AG04450 (cell line): ENCODE results near the gene AFF1. TPM values are rescaled to one million over a fixed set of nuclear protein-coding genes. Genes with fewer than 3 reads are reported as not detected.

Experiments used
- CTCF ChIA-PET: fragments of 300-600, 350-600 bp; formaldehyde crosslinking; extraction: SDS; loops from one replicate; lab custom pipeline; 2022; ENCODE audit warnings: antibody characterized with exemption, inconsistent platforms; lab: Charles Lee
- POLR2A ChIA-PET: fragments of 350-600 bp; formaldehyde crosslinking; extraction: SDS; loops from one replicate; lab custom pipeline; 2021; ENCODE audit warnings: antibody characterized with exemption, inconsistent platforms; lab: Yijun Ruan, JAX
- DNase-seq: peaks from one replicate; pipeline ENCODE4 v3.0.0-alpha.2; 2011; ENCODE audit warnings: low read depth, low spot score
- H3K27ac ChIP-seq: one replicate; pipeline ENCODE4 v1.5.1; 2012; ENCODE audit warnings: low read depth, low read length, control low read depth
- H3K27me3 ChIP-seq: one replicate; pipeline ENCODE4 v1.6.0; 2012; ENCODE audit warnings: low read length; ENCODE audit not compliant: control insufficient read depth, insufficient read depth
- H3K4me3 ChIP-seq: 2 replicates; pipeline ENCODE4 v1.5.1; 2011; ENCODE audit warnings: mild to moderate bottlenecking, low read depth, low read length, control low read depth
- H3K9me3 ChIP-seq: 2 replicates; pipeline ENCODE4 v1.5.1; 2012; ENCODE audit warnings: low read length; ENCODE audit not compliant: control insufficient read depth, insufficient read depth
- CTCF ChIP-seq: IDR thresholded peaks from 2 replicates; pipeline ENCODE4 v1.5.1; 2011; ENCODE audit warnings: low read depth, low read length, control low read depth, inconsistent platforms
- polyA plus RNA-seq: library from polyadenylated mRNA; depleted of rRNA; stranded (reverse); fragments of >200 nt; gene quantifications from 2 replicates; pipeline ENCODE4 v1.2.3, GENCODE V29; 2011

Gene AFF1
- polyA plus RNA-seq, 1 experiment = 17.2 TPM

GRCh38 chr4:87165892-87166291 is 231.1 kb downstream of the AFF1 start:
- CTCF ChIA-PET = interaction anchor here (1.0 to 1.1 kb wide), 3 partner anchors 14 to 72 kb away, joined by 3 read pairs; no protein-coding TSS in a partner anchor
- no peak for DNase-seq
- POLR2A ChIA-PET = no interaction called here
- TF ChIP-seq CTCF = no peak
- Histone ChIP-seq H3K9me3 (no peaks in the 10 kb centered on the region), H3K4me3 (no peak overlapping the region), H3K27me3 (no peaks in the 10 kb centered on the region), H3K27ac (no peak overlapping the region)

- ChIA-PET POLR2A (no interaction called here), CTCF (interaction anchor here (1.0 to 1.1 kb wide), 2 partner anchors 69 to 72 kb away, joined by 3 read pairs; no protein-coding TSS in a partner anchor)
- no peak for TF ChIP-seq CTCF
- no peak overlapping the region for H3K27ac ChIP-seq
- H3K9me3 ChIP-seq = no peaks in the 10 kb centered on the region
- no peak for DNase-seq
- H3K4me3 ChIP-seq = no peak overlapping the region
- H3K27me3 ChIP-seq = no peaks in the 10 kb centered on the region
Observed at GRCh38 chr4:87166296-87166854, 231.6 kb downstream of the AFF1 start.

- no peak for TF ChIP-seq CTCF
- CTCF ChIA-PET = interaction anchor here (3.2 kb wide), 1 partner anchor 21 kb away, joined by 19 read pairs; no protein-coding TSS in a partner anchor
- no peak overlapping the region for H3K27ac ChIP-seq
- no peak for DNase-seq
- H3K27me3 ChIP-seq = no peaks in the 10 kb centered on the region
- no peak overlapping the region for H3K4me3 ChIP-seq
- POLR2A ChIA-PET = no interaction called here
- no peaks in the 10 kb centered on the region for H3K9me3 ChIP-seq
Observed at GRCh38 chr4:87171944-87172343, 237.1 kb downstream of the AFF1 start.

GRCh38 chr4:87174672-87175071 is 239.9 kb downstream of the AFF1 start:
- DNase-seq = no peak
- Histone ChIP-seq H3K4me3 (no peak overlapping the region), H3K27ac (no peak overlapping the region), H3K9me3 (no peaks in the 10 kb centered on the region), H3K27me3 (no peaks in the 10 kb centered on the region)
- ChIA-PET CTCF (interaction anchor here (1.8 kb wide), 1 partner anchor 25 kb away, joined by 5 read pairs; no protein-coding TSS in a partner anchor), POLR2A (no interaction called here)
- TF ChIP-seq CTCF = no peak

GRCh38 chr4:87179751-87180150 is 244.9 kb downstream of the AFF1 start:
- H3K27ac ChIP-seq = no peak overlapping the region
- peak; percentile 4 for DNase-seq
- H3K9me3 ChIP-seq = no peaks in the 10 kb centered on the region
- CTCF ChIA-PET = interaction anchor here (1.5 kb wide), 1 partner anchor 56 kb away, joined by 5 read pairs; no protein-coding TSS in a partner anchor
- TF ChIP-seq CTCF = no peak
- no peak overlapping the region for H3K4me3 ChIP-seq
- POLR2A ChIA-PET = no interaction called here
- no peaks in the 10 kb centered on the region for H3K27me3 ChIP-seq
